ENCODE data around the gene PELI2. TPM values are rescaled to one million over a fixed set of nuclear protein-coding genes. Genes with fewer than 3 reads are reported as not detected.

Gene PELI2
- total RNA-seq, 2 donors from 2014 or later = 31.6 to 41.8 TPM

- Histone ChIP-seq H3K9me3 (no peaks in the 10 kb centered on the region), H3K27me3 (no peaks in the 10 kb centered on the region), H3K4me1 (peaks cover 79% of the 10 kb centered on the region), H3K27ac (no peak overlapping the region), H3K4me3 (no peak overlapping the region), H3K36me3 (replicated peaks in 1 of 2; ENCODE audit: insufficient read depth in 1 of 2, low read depth in 2 of 2) (no peaks in the 10 kb centered on the region)
- 89 to 91% methylated on average over 4 of the region's 4 CpGs for WGBS, 2 donors
- intact Hi-C loops (cut with DNase I) = no loop called here
- DNase-seq (no peak), ATAC-seq (no peak)
- TF ChIP-seq CTCF (IDR thresholded peaks at IDR 0.05) (no peak), POLR2A (IDR thresholded peaks at IDR 0.05) (no peak)
These were observed 24.1 kb downstream of the PELI2 start for GRCh38 chr14:56142314-56142713.

- ATAC-seq = no peak
- Histone ChIP-seq H3K36me3 (replicated peaks in 1 of 2; ENCODE audit: insufficient read depth in 1 of 2, low read depth in 2 of 2) (no peaks in the 10 kb centered on the region), H3K27me3 (no peaks in the 10 kb centered on the region), H3K27ac (no peak overlapping the region), H3K9me3 (no peaks in the 10 kb centered on the region), H3K4me1 (peaks cover 78% of the 10 kb centered on the region), H3K4me3 (no peak overlapping the region)
- intact Hi-C loops (cut with DNase I) = no loop called here
- no peak for DNase-seq
- WGBS, 2 donors = 81 to 85% methylated on average over 1 of the region's 1 CpG
- TF ChIP-seq CTCF (IDR thresholded peaks at IDR 0.05) (no peak), POLR2A (IDR thresholded peaks at IDR 0.05) (no peak)
These were observed 24.8 kb downstream of the PELI2 start for GRCh38 chr14:56143025-56143424.

- Histone ChIP-seq H3K9me3 (no peaks in the 10 kb centered on the region), H3K27me3 (no peaks in the 10 kb centered on the region), H3K4me3 (no peak overlapping the region), H3K36me3 (replicated peaks in 1 of 2; ENCODE audit: insufficient read depth in 1 of 2, low read depth in 2 of 2) (no peaks in the 10 kb centered on the region), H3K4me1 (peaks cover 79% of the 10 kb centered on the region), H3K27ac (no peak overlapping the region)
- DNase-seq (no peak), ATAC-seq (no peak)
- 53 to 66% methylated on average over 1 of the region's 1 CpG for WGBS, 2 donors
- intact Hi-C loops (cut with DNase I) = no loop called here
- TF ChIP-seq CTCF (IDR thresholded peaks at IDR 0.05) (no peak), POLR2A (IDR thresholded peaks at IDR 0.05) (no peak)
These were observed 26.0 kb downstream of the PELI2 start for GRCh38 chr14:56144176-56144575.

- Histone ChIP-seq H3K4me1 (peaks cover 77% of the 10 kb centered on the region), H3K27me3 (no peaks in the 10 kb centered on the region), H3K36me3 (replicated peaks in 1 of 2; ENCODE audit: insufficient read depth in 1 of 2, low read depth in 2 of 2) (no peaks in the 10 kb centered on the region), H3K4me3 (no peak overlapping the region), H3K27ac (peak overlapping the region in 3 of 4 donors; percentile 18 to 42 (median 24)), H3K9me3 (no peaks in the 10 kb centered on the region)
- TF ChIP-seq POLR2A (IDR thresholded peaks at IDR 0.05) (no peak), CTCF (IDR thresholded peaks at IDR 0.05) (no peak)
- ATAC-seq (no peak), DNase-seq (peak in 2 of 4 donors; percentile 27 to 45)
- intact Hi-C loops (cut with DNase I) = no loop called here
- 39 to 40% methylated on average over 5 of the region's 5 CpGs for WGBS, 2 donors
These were observed 27.1 kb downstream of the PELI2 start for GRCh38 chr14:56145181-56145769.

- ATAC-seq (no peak), DNase-seq (no peak)
- WGBS, 2 donors = 59 to 70% methylated on average over 3 of the region's 3 CpGs
- peaks cover 77% of the 10 kb centered on the region for H3K4me1 ChIP-seq
- no peaks in the 10 kb centered on the region for H3K9me3 ChIP-seq
- H3K36me3 ChIP-seq (replicated peaks in 1 of 2; ENCODE audit: insufficient read depth in 1 of 2, low read depth in 2 of 2) = no peaks in the 10 kb centered on the region
- no peak overlapping the region for H3K4me3 ChIP-seq
- no peaks in the 10 kb centered on the region for H3K27me3 ChIP-seq
- no peak for TF ChIP-seq POLR2A (IDR thresholded peaks at IDR 0.05)
- TF ChIP-seq CTCF (IDR thresholded peaks at IDR 0.05) = no peak
- intact Hi-C loops (cut with DNase I) = no loop called here
- H3K27ac ChIP-seq = peak overlapping the region in 1 of 4 donors; percentile 42
These were observed 27.8 kb downstream of the PELI2 start for GRCh38 chr14:56145965-56146364.
